D721Med (cell line): ENCODE data around the gene DAB1.

Experiments
- DNase-seq: peaks from one replicate; pipeline ENCODE4 v3.0.0; 2011; ENCODE audit warnings: low spot score; ENCODE audit not compliant: insufficient read length
- FAIRE-seq: peaks from 2 replicates; lab custom pipeline; 2011; peaks lifted over from hg19 to GRCh38; lab: Jason Lieb, UNC
- CTCF ChIP-seq: IDR thresholded peaks from 2 replicates; pipeline ENCODE4 v1.5.1; 2012; ENCODE audit warnings: mild to moderate bottlenecking, control low read depth; ENCODE audit not compliant: insufficient read depth; ENCODE audit errors: missing control alignments

Gene DAB1

GRCh38 chr1:57138432-57139078, 285.3 kb downstream of the DAB1 start:
- no peak for DNase-seq
- FAIRE-seq, result no peak
- TF ChIP-seq CTCF, result no peak

DNA sequence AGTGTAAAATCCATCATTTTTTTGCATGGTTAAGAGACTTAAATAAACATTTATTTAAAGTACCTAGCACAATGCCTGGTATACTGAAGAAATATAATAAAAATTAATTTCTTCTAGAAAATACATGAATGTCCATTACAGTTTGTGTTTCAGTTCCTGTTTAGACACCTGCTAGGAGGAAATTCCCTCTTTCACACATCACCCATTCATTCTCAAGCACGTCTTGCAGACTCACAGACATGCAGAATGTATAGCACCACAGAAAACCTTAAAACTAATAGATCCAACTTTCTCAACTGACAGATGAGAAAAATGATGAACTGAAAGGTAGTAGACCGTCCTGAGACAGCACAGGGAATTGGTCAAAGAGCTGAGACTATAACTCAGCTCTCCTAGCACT, 285.9 kb downstream of the DAB1 start:
- DNase-seq, result no peak
- no peak for FAIRE-seq
- TF ChIP-seq CTCF, result no peak

GRCh38 chr1:57134803-57135202, 289.1 kb downstream of the DAB1 start:
- no peak for FAIRE-seq

DNA sequence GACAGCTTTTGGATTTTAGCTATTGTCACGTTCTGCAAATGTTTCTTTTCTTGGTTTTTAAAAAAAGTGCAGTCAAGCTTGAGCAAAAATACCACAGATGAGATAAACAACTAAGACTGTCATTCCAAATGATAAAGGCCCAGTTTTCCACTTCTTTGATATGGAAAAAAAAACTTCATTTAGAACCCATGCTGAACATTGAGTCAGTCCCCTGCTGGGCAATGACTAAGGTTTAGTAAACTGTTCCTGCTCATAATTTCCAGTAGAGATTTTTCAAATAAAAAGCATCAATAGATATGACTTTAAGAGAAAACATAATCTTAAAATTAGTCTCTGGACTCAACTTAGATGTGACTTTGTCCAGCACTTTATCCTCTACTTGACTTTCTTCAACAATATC, 290.2 kb downstream of the DAB1 start:
- DNase-seq (no peak), FAIRE-seq (no peak)

More at GRCh38 chr1:57134803-57135202, 289.1 kb downstream of the DAB1 start:
- no peak for DNase-seq
- TF ChIP-seq CTCF, result no peak

DNA sequence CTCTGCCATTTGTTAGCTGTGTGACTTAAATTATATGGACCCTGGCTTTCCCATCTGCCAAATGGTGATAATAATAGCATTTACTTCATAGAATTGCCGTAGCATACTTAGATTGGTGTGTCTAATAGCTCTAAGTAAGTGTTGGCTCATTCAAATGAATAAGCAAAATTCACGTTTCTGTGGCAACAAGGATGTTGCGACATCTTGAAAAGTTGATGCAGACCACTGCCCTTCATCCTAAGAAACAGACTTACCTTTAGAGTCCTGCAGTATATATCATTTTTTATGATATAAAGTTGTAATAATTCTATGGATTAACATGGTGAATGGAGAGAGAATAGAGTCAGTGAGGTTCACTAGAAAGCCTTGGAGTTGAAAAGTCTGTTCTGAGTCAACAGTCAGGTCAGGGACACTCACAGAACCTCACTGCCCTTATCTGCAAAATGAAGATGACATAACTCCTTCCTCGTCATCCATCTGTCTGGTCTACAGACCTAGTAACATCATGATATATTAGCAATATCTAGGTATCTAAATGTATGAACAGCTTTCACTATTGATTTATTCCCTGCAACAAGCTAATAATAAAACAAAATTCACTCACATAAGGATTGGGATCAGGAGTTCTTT, 290.8 kb downstream of the DAB1 start:
- DNase-seq (no peak), FAIRE-seq (no peak)
- no peak for TF ChIP-seq CTCF

More for the DNA sequence above, 290.2 kb downstream of the DAB1 start:
- TF ChIP-seq CTCF, result no peak

- no peak for DNase-seq
- no peak for FAIRE-seq
- TF ChIP-seq CTCF, result no peak
Observed at GRCh38 chr1:57131701-57132394, 292.0 kb downstream of the DAB1 start.

DNA sequence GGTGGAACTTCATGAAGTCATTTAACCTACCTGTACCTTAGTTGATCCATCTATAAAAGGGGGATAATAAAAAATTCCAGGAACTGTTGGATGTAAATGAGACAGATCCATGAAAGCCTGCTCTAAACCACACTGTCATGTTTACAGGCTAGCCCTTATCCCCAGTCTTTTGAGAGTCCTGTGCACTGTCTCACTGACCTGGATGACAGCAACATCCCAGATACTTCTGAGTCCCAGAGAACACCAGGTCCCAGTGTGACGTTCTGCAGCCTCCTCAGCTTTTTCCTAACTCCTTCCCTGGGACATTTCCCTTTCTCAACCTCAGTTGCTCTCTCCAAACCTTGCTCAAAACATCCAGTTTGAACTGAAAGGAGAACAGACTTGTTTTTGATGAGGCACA, 292.6 kb downstream of the DAB1 start:
- FAIRE-seq, result no peak
- TF ChIP-seq CTCF, result no peak
- no peak for DNase-seq
